SK-N-SH (cell line): ENCODE data around the gene EVX1. TPM values are rescaled to one million over a fixed set of nuclear protein-coding genes. Genes with fewer than 3 reads are reported as not detected.

Experiments
- CTCF ChIA-PET: fragments of 300-600, 350-600 bp; formaldehyde crosslinking; extraction: SDS; loops from one replicate; lab custom pipeline; 2021; lab: Yijun Ruan, JAX
- POLR2A ChIA-PET: fragments of 350-600 bp; sonication (Branson Sonifier 250); formaldehyde crosslinking; extraction: SDS; loops from one replicate; lab custom pipeline; 2020; ENCODE audit warnings: antibody characterized with exemption, inconsistent platforms; lab: Yijun Ruan, JAX
- DNase-seq: peaks from one replicate; pipeline ENCODE4 v3.0.0; 2012
- H2AFZ ChIP-seq: fragments of 200-600 bp; sonication (generic); 2 replicates; pipeline ENCODE4 v1.8.1; 2016; ENCODE audit warnings: antibody characterized with exemption, mild to moderate bottlenecking, low read depth
- H3F3A ChIP-seq: fragments of 200-600 bp; sonication (generic); replicated peaks from 2 replicates; pipeline ENCODE3; 2016; ENCODE audit warnings: antibody characterized with exemption, mild to moderate bottlenecking; ENCODE audit not compliant: insufficient read depth
- H3K27ac ChIP-seq, 2 experiments: fragments of 200-500 bp in 1 of 2; fragments of 200-600 bp in 1 of 2; sonication (Bioruptor generic) in 1 of 2; sonication (generic), shearing (Covaris generic) in 1 of 2; 2 replicates each; pipeline versions ENCODE4 v1.5.1 to v1.6.1; 2014 to 2016; ENCODE audit warnings: low read depth in 2 of 2, inconsistent platforms in 1 of 2, low read length in 1 of 2, mild to moderate bottlenecking in 1 of 2, mixed read lengths in 1 of 2
- H3K27me3 ChIP-seq: fragments of 200-600 bp; sonication (generic), shearing (Covaris generic); 2 replicates; pipeline ENCODE4 v1.6.1; 2016; ENCODE audit warnings: mixed run types; ENCODE audit not compliant: insufficient read depth
- H3K36me3 ChIP-seq, 2 experiments: fragments of 200-500 bp in 1 of 2; fragments of 200-600 bp in 1 of 2; sonication (Bioruptor generic) in 1 of 2; sonication (generic) in 1 of 2; replicated peaks in 1 of 2; 2 replicates each; pipeline versions ENCODE3 to v1.5.1; 2014 to 2016; ENCODE audit warnings: low read length in 1 of 2, mild to moderate bottlenecking in 1 of 2; ENCODE audit not compliant: insufficient read depth in 2 of 2, control insufficient read depth in 1 of 2
- H3K4me1 ChIP-seq, 2 experiments: fragments of 200-500 bp in 1 of 2; fragments of 200-600 bp in 1 of 2; sonication (Bioruptor generic) in 1 of 2; sonication (generic), shearing (Covaris generic) in 1 of 2; 2 replicates each; pipeline versions ENCODE4 v1.5.1 to v1.6.1; 2014 to 2016; ENCODE audit warnings: low read depth in 1 of 2, low read length in 1 of 2, mixed run types in 1 of 2; ENCODE audit not compliant: insufficient read depth in 2 of 2, control insufficient read depth in 1 of 2
- H3K4me2 ChIP-seq: fragments of 200-600 bp; sonication (generic), shearing (Covaris generic); 2 replicates; pipeline ENCODE4 v1.6.1; 2017; ENCODE audit warnings: mixed run types
- H3K4me3 ChIP-seq, 2 experiments: fragments of 200-500 bp in 1 of 2; fragments of 200-600 bp in 1 of 2; sonication (Bioruptor generic) in 1 of 2; sonication (generic), shearing (Covaris generic) in 1 of 2; 2 replicates each; pipeline versions ENCODE4 v1.5.1 to v1.8.1; 2014 to 2016; ENCODE audit warnings: low read depth in 2 of 2, inconsistent platforms in 1 of 2, low read length in 1 of 2, mild to moderate bottlenecking in 1 of 2, mixed read lengths in 1 of 2, moderate library complexity in 1 of 2
- H3K79me2 ChIP-seq: fragments of 200-600 bp; sonication (generic); 2 replicates; pipeline ENCODE4 v1.8.1; 2017; ENCODE audit warnings: mild to moderate bottlenecking; ENCODE audit not compliant: insufficient read depth
- H3K9ac ChIP-seq: fragments of 200-600 bp; sonication (generic); 2 replicates; pipeline ENCODE4 v1.6.1; 2017; ENCODE audit warnings: mixed run types
- H3K9me2 ChIP-seq: fragments of 200-600 bp; sonication (generic); 2 replicates; pipeline ENCODE4 v1.6.1; 2017; ENCODE audit warnings: mixed run types
- H3K9me3 ChIP-seq: fragments of 200-600 bp; sonication (generic); 2 replicates; pipeline ENCODE4 v1.6.1; 2017; ENCODE audit warnings: mixed run types, mild to moderate bottlenecking, moderate library complexity
- H4K20me1 ChIP-seq: fragments of 200-600 bp; sonication (generic); 2 replicates; pipeline ENCODE4 v1.6.1; 2017; ENCODE audit warnings: mild to moderate bottlenecking, mixed run types; ENCODE audit not compliant: insufficient read depth
- CHD2 ChIP-seq: fragments of 150-350 bp; IDR thresholded peaks from 2 replicates; pipeline ENCODE4 v1.6.1; 2018; ENCODE audit warnings: low read length; ENCODE audit not compliant: partially characterized antibody
- ELF1 ChIP-seq: IDR thresholded peaks from 2 replicates; pipeline ENCODE4 v1.4.0; 2012
- EZH2phosphoT487 ChIP-seq: fragments of 200-600 bp; sonication (generic); IDR thresholded peaks from 2 replicates; pipeline ENCODE4 v1.6.1; 2017; ENCODE audit warnings: low read depth, mixed run types, mild to moderate bottlenecking, antibody characterized with exemption, moderate library complexity, borderline replicate concordance
- FOXJ3 ChIP-seq: sonication (generic); formaldehyde crosslinking; IDR thresholded peaks from 2 replicates; pipeline ENCODE4 v1.5.1; 2020; ENCODE audit warnings: mild to moderate bottlenecking, missing genetic modification reagents
- FOXM1 ChIP-seq: IDR thresholded peaks from 2 replicates; pipeline ENCODE4 v1.4.0; 2012; ENCODE audit warnings: low read depth, mild to moderate bottlenecking
- GABPA ChIP-seq: IDR thresholded peaks from 2 replicates; pipeline ENCODE4 v1.4.0; 2012; ENCODE audit warnings: low read depth, mild to moderate bottlenecking
- JUND ChIP-seq: IDR thresholded peaks from 2 replicates; pipeline ENCODE4 v1.4.0; 2012
- MXI1 ChIP-seq: IDR thresholded peaks from 2 replicates; pipeline ENCODE4 v1.6.1; 2012; ENCODE audit warnings: mild to moderate bottlenecking, low read depth, low read length, improper control_type of control experiment
- NFIC ChIP-seq: IDR thresholded peaks from 2 replicates; pipeline ENCODE4 v1.4.0; 2012; ENCODE audit warnings: borderline replicate concordance
- NRF1 ChIP-seq: IDR thresholded peaks from 2 replicates; pipeline ENCODE4 v1.6.1; 2012; ENCODE audit warnings: low read depth, mild to moderate bottlenecking, low read length
- POLR2AphosphoS5 ChIP-seq: IDR thresholded peaks from 2 replicates; pipeline ENCODE4 v1.6.1; 2012; ENCODE audit warnings: low read depth, low read length
- RAD21 ChIP-seq: IDR thresholded peaks from 2 replicates; pipeline ENCODE4 v1.6.1; 2012; ENCODE audit warnings: mild to moderate bottlenecking, low read length
- RCOR1 ChIP-seq: fragments of 150-350 bp; IDR thresholded peaks from 2 replicates; pipeline ENCODE4 v1.6.1; 2017; ENCODE audit warnings: antibody characterized with exemption, low read length
- RFX5 ChIP-seq: IDR thresholded peaks from 2 replicates; pipeline ENCODE4 v1.6.1; 2012; ENCODE audit warnings: mild to moderate bottlenecking, improper control_type of control experiment, low read length
- RXRA ChIP-seq: IDR thresholded peaks from 2 replicates; pipeline ENCODE4 v1.4.0; 2012; ENCODE audit warnings: low read depth, mild to moderate bottlenecking, borderline replicate concordance
- SIN3A ChIP-seq: IDR thresholded peaks from 2 replicates; pipeline ENCODE4 v1.6.1; 2012; ENCODE audit warnings: low read depth, mild to moderate bottlenecking, low read length, moderate library complexity, borderline replicate concordance
- TCF12 ChIP-seq: IDR thresholded peaks from 2 replicates; pipeline ENCODE4 v1.4.0; 2012
- TEAD4 ChIP-seq: IDR thresholded peaks from 2 replicates; pipeline ENCODE4 v1.4.0; 2012; ENCODE audit warnings: mild to moderate bottlenecking, borderline replicate concordance; ENCODE audit not compliant: insufficient read depth
- WGBS: methylation state at CpG from one replicate; pipeline ENCODE4 v1.1.6; 2017; ENCODE audit warnings: low lambda C conversion rate; 5-methylcytosine and 5-hydroxymethylcytosine counted together
- polyA plus RNA-seq, 3 experiments: library from polyadenylated mRNA; depleted of rRNA; stranded (reverse); fragments of >200 nt; gene quantifications; 2 replicates each; pipeline ENCODE4 v1.2.3, GENCODE V29; 2012
- TF ChIP-seq, protein P1 (sequence below): fragments of 150-350 bp; IDR thresholded peaks from 2 replicates; pipeline ENCODE4 v1.6.1; 2016; ENCODE audit warnings: mild to moderate bottlenecking, low read depth, low read length
- TF ChIP-seq, protein P2 (sequence below): IDR thresholded peaks from 2 replicates; pipeline ENCODE4 v1.4.0; 2012; ENCODE audit warnings: low read depth, borderline replicate concordance
- TF ChIP-seq, protein P3 (sequence below): IDR thresholded peaks from 2 replicates; pipeline ENCODE4 v1.4.0; 2012; ENCODE audit warnings: low read depth, borderline replicate concordance
- TF ChIP-seq, protein P4 (sequence below): fragments of 200-600 bp; sonication (generic); IDR thresholded peaks from 2 replicates; pipeline ENCODE4 v1.6.1; 2017; ENCODE audit warnings: antibody characterized with exemption, mild to moderate bottlenecking, moderate library complexity

The EVX1 gene
- polyA plus RNA-seq, 1 of the 3 experiments (the other 2 are of a cell fraction) = not detected

DNA sequence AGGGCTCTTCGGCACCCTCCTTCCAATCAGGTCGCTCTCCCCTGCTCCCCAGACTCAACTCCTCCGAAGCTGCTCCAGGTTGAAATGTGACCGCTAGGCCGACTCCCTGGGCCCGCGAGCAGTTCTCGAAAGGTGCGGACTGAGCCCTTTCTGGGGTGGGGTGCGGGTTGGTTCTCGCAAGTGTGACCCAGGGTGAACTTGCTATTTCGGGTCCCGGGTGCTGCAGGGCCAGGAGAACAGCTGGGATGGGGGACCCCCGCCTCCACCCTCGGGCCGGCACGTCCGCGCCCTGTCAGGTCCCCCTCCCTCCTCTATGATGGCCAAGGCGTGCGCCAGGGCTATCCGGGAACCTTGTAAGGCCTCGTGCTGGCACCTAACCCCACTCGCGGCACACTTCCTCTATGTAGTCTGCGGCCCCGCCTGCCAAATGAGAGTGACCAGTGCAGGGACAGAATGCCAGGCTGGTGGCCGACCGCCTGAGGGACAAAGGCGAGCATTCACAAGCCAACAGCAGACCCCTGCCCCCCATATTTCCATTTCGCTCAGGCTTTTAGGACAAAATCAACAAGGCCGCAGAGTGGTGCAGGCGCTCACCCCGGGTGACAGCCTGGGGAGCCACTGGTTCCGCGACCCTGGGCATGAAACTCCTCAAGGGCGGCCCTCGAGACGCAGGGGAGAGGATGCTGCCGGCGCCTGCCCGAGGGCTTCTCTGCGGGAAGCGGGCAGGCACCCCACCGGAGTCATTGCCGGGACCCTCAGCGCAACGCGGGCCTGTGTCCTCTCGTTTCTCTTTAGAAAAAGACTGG lies 29.0 kb upstream of the EVX1 start:
- no peak for DNase-seq
- no peak overlapping the region for H3K9ac ChIP-seq
- no peaks in the 10 kb centered on the region; the same call in 1 of the 2 replicates for H4K20me1 ChIP-seq
- no peak overlapping the region for H3K4me3 ChIP-seq
- no peaks in the 10 kb centered on the region for H3F3A ChIP-seq
- H3K4me1 ChIP-seq = peaks cover 0 to 14% of the 10 kb centered on the region in 2 experiments; a peak in 1 of 4 replicates
- peaks cover 97% of the 10 kb centered on the region for H3K27me3 ChIP-seq
- no peak overlapping the region for H2AFZ ChIP-seq
- WGBS = 24% methylated on average over 39 of the region's 50 CpGs
- no peaks in the 10 kb centered on the region for H3K79me2 ChIP-seq
- POLR2A ChIA-PET = no interaction called here
- H3K27ac ChIP-seq = no peak overlapping the region
- no peak overlapping the region for H3K4me2 ChIP-seq
- H3K9me2 ChIP-seq = no peaks in the 10 kb centered on the region
- TF ChIP-seq CHD2 (no peak), EZH2phosphoT487 (0 out of 2 replicates have a peak, but pooled peaks have one; percentile 67)
- TF ChIP-seq, protein P1, sequence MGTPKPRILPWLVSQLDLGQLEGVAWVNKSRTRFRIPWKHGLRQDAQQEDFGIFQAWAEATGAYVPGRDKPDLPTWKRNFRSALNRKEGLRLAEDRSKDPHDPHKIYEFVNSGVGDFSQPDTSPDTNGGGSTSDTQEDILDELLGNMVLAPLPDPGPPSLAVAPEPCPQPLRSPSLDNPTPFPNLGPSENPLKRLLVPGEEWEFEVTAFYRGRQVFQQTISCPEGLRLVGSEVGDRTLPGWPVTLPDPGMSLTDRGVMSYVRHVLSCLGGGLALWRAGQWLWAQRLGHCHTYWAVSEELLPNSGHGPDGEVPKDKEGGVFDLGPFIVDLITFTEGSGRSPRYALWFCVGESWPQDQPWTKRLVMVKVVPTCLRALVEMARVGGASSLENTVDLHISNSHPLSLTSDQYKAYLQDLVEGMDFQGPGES = no peak
- CTCF ChIA-PET = interaction anchor here (1.0 to 8.7 kb wide), 6 partner anchors 11 to 360 kb away, joined by 3 to 81 read pairs (median 40); no protein-coding TSS in a partner anchor
- no peaks in the 10 kb centered on the region for H3K9me3 ChIP-seq
- no peaks in the 10 kb centered on the region for H3K36me3 ChIP-seq

DNA sequence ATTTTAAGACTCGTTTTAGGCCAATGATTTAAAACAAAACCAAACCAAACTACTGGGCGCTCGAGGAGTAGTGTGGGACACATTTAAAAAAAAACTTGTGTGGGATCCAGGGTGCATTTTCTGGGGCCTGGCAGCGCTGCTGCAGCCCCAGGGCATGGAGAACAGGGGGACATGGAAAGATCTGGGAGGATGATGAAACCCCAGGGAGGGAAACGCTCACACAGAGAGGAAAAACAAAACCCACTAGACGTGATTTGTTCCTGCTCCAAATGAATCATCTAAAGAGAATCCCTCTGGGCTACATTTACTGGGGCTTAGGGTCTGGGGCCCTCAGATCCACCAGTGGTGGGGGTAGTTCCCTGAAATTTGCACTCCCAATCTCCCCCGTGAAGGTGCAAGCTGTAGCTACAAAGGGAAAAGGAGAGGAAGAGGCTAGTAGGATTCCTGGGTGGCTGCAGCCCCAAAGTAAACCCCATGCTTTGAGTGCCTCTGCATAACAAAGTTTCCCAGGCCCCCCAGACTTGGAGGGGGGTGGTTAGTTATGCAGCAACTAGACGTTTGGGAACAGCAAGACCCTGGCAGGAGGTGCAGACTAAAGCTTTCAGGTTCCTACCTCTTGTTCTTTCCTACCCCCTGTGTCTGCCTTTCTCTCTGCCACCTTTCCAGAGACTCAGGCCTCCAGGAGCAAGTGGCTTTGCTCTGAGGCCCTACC lies 28.2 kb upstream of the EVX1 start:
- Histone ChIP-seq H3K27me3 (peaks cover 98% of the 10 kb centered on the region), H3K4me3 (no peak overlapping the region), H3K27ac (no peak overlapping the region), H2AFZ (no peak overlapping the region), H4K20me1 (no peaks in the 10 kb centered on the region; the same call in 1 of the 2 replicates), H3K9me2 (no peaks in the 10 kb centered on the region), H3K9ac (no peak overlapping the region), H3K4me1 (peaks cover 0 to 14% of the 10 kb centered on the region in 2 experiments; a peak in 1 of 4 replicates), H3K79me2 (no peaks in the 10 kb centered on the region), H3F3A (no peaks in the 10 kb centered on the region), H3K4me2 (no peak overlapping the region), H3K36me3 (no peaks in the 10 kb centered on the region), H3K9me3 (no peaks in the 10 kb centered on the region)
- CTCF ChIA-PET = interaction anchor here (8.7 kb wide), 1 partner anchor 12 kb away, joined by 79 read pairs; no protein-coding TSS in a partner anchor
- 27% methylated on average over 8 of the region's 8 CpGs for WGBS
- DNase-seq = no peak
- POLR2A ChIA-PET = no interaction called here
- TF ChIP-seq GABPA (no peak), RAD21 (no peak), MXI1 (no peak), JUND (no peak), SIN3A (no peak), FOXM1 (no peak), TEAD4 (no peak), RFX5 (no peak), TCF12 (no peak), POLR2AphosphoS5 (no peak), NFIC (no peak), ELF1 (no peak), FOXJ3 (CRISPR knock-in tag) (no peak), RXRA (no peak), RCOR1 (no peak), NRF1 (no peak)
- TF ChIP-seq, protein P2, sequence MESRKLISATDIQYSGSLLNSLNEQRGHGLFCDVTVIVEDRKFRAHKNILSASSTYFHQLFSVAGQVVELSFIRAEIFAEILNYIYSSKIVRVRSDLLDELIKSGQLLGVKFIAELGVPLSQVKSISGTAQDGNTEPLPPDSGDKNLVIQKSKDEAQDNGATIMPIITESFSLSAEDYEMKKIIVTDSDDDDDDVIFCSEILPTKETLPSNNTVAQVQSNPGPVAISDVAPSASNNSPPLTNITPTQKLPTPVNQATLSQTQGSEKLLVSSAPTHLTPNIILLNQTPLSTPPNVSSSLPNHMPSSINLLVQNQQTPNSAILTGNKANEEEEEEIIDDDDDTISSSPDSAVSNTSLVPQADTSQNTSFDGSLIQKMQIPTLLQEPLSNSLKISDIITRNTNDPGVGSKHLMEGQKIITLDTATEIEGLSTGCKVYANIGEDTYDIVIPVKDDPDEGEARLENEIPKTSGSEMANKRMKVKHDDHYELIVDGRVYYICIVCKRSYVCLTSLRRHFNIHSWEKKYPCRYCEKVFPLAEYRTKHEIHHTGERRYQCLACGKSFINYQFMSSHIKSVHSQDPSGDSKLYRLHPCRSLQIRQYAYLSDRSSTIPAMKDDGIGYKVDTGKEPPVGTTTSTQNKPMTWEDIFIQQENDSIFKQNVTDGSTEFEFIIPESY = no peak
- TF ChIP-seq, protein P3, sequence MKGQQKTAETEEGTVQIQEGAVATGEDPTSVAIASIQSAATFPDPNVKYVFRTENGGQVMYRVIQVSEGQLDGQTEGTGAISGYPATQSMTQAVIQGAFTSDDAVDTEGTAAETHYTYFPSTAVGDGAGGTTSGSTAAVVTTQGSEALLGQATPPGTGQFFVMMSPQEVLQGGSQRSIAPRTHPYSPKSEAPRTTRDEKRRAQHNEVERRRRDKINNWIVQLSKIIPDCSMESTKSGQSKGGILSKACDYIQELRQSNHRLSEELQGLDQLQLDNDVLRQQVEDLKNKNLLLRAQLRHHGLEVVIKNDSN = no peak
- TF ChIP-seq, protein P4, sequence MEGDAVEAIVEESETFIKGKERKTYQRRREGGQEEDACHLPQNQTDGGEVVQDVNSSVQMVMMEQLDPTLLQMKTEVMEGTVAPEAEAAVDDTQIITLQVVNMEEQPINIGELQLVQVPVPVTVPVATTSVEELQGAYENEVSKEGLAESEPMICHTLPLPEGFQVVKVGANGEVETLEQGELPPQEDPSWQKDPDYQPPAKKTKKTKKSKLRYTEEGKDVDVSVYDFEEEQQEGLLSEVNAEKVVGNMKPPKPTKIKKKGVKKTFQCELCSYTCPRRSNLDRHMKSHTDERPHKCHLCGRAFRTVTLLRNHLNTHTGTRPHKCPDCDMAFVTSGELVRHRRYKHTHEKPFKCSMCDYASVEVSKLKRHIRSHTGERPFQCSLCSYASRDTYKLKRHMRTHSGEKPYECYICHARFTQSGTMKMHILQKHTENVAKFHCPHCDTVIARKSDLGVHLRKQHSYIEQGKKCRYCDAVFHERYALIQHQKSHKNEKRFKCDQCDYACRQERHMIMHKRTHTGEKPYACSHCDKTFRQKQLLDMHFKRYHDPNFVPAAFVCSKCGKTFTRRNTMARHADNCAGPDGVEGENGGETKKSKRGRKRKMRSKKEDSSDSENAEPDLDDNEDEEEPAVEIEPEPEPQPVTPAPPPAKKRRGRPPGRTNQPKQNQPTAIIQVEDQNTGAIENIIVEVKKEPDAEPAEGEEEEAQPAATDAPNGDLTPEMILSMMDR = no peak
